Loucy (cell line): Measurements from ENCODE around the gene PRKCE.
A peak's percentile ranks its signal among the peaks of the same experiment; 100 is the strongest.

ENCODE experiments used
- H2AFZ ChIP-seq: fragments of 200-600 bp; sonication (generic); 2 replicates; pipeline ENCODE4 v1.6.0; 2016; ENCODE audit warnings: antibody characterized with exemption, mild to moderate bottlenecking, low read length, moderate library complexity
- H3F3A ChIP-seq: fragments of 200-600 bp; 2 replicates; pipeline ENCODE4 v1.6.0; 2016; ENCODE audit warnings: antibody characterized with exemption, low read depth, mild to moderate bottlenecking
- H3K27me3 ChIP-seq: fragments of 200-600 bp; sonication (generic); 2 replicates; pipeline ENCODE4 v1.6.1; 2014; ENCODE audit warnings: low read length, mild to moderate bottlenecking; ENCODE audit not compliant: insufficient read depth, poor library complexity, severe bottlenecking
- H3K36me3 ChIP-seq: fragments of 200-600 bp; sonication (generic); 2 replicates; pipeline ENCODE4 v1.6.1; 2016; ENCODE audit warnings: low read length; ENCODE audit not compliant: insufficient read depth
- H3K4me1 ChIP-seq: fragments of 200-600 bp; sonication (generic); 2 replicates; pipeline ENCODE4 v1.5.1; 2014; ENCODE audit warnings: low read length, mild to moderate bottlenecking; ENCODE audit not compliant: insufficient read depth, poor library complexity, severe bottlenecking
- H3K4me2 ChIP-seq: fragments of 200-600 bp; sonication (generic); 2 replicates; pipeline ENCODE4 v1.6.0; 2014; ENCODE audit warnings: antibody characterized with exemption, low read length, low read depth, mild to moderate bottlenecking; ENCODE audit not compliant: poor library complexity, severe bottlenecking
- H3K4me3 ChIP-seq: fragments of 200-600 bp; sonication (generic); 2 replicates; pipeline ENCODE4 v1.5.1; 2014; ENCODE audit warnings: low read length, mild to moderate bottlenecking, mixed read lengths; ENCODE audit not compliant: poor library complexity, severe bottlenecking
- H3K79me2 ChIP-seq: fragments of 200-600 bp; sonication (generic); 2 replicates; pipeline ENCODE4 v1.6.1; 2014; ENCODE audit warnings: low read length; ENCODE audit not compliant: insufficient read depth
- H3K9ac ChIP-seq: fragments of 200-600 bp; sonication (generic); 2 replicates; pipeline ENCODE4 v1.6.0; 2014; ENCODE audit warnings: mild to moderate bottlenecking, low read depth, low read length, moderate library complexity; ENCODE audit not compliant: poor library complexity, severe bottlenecking
- H3K9me2 ChIP-seq: fragments of 200-600 bp; sonication (generic); replicated peaks from 2 replicates; pipeline ENCODE4 v1.6.1; 2016; ENCODE audit warnings: low read depth, low read length, mixed read lengths
- H3K9me3 ChIP-seq: fragments of 200-600 bp; sonication (generic); 2 replicates; pipeline ENCODE4 v1.6.1; 2014; ENCODE audit warnings: mild to moderate bottlenecking, antibody characterized with exemption, low read length, low read depth; ENCODE audit not compliant: insufficient read depth
- H4K20me1 ChIP-seq: fragments of 200-600 bp; sonication (generic); 2 replicates; pipeline ENCODE4 v1.6.0; 2014; ENCODE audit warnings: antibody characterized with exemption, low read length, mild to moderate bottlenecking; ENCODE audit not compliant: insufficient read depth, poor library complexity, severe bottlenecking
- EZH2phosphoT487 ChIP-seq: fragments of 200-600 bp; IDR thresholded peaks from 2 replicates; pipeline ENCODE4 v1.6.1; 2018; ENCODE audit warnings: antibody characterized with exemption, mild to moderate bottlenecking, moderate library complexity, borderline replicate concordance
- TF ChIP-seq, protein P1 (sequence below): fragments of 200-600 bp; sonication (generic); conservative IDR thresholded peaks from 2 replicates; pipeline ENCODE4 v1.5.1; 2014; ENCODE audit warnings: mild to moderate bottlenecking, antibody characterized with exemption, low read length

Gene PRKCE

DNA sequence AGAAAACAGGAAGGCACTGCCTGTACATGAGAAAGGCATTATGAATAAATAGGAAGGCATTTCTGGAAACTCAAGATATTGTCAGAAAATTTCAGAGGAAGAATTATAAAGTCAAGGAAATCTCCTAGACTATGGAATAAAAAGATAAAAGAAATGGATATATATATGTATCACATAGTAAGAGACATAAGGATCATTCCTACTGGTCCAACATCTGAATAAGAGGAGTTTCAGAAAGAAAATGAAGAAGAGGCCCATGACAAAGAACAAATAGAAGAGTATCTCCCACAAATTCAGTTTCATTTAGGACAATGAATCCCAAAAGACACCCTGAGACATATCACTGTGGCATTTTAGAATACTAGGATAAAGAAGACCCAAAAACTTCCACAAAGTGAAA lies 178.8 kb downstream of the PRKCE start:
- Histone ChIP-seq H3K4me3 (no peak overlapping the region), H3K9me3 (peaks cover 12% of the 10 kb centered on the region; the same call in 1 of the 2 replicates), H3K36me3 (no peaks in the 10 kb centered on the region), H3K79me2 (peaks cover 37% of the 10 kb centered on the region; the same call in 1 of the 2 replicates), H3K27me3 (no peaks in the 10 kb centered on the region), H3K4me1 (peaks cover 46% of the 10 kb centered on the region), H3K4me2 (no peak overlapping the region), H4K20me1 (no peaks in the 10 kb centered on the region), H3F3A (no peaks in the 10 kb centered on the region), H2AFZ (no peak overlapping the region), H3K9ac (no peak overlapping the region), H3K9me2 (no peaks in the 10 kb centered on the region)
- TF ChIP-seq, protein P1, sequence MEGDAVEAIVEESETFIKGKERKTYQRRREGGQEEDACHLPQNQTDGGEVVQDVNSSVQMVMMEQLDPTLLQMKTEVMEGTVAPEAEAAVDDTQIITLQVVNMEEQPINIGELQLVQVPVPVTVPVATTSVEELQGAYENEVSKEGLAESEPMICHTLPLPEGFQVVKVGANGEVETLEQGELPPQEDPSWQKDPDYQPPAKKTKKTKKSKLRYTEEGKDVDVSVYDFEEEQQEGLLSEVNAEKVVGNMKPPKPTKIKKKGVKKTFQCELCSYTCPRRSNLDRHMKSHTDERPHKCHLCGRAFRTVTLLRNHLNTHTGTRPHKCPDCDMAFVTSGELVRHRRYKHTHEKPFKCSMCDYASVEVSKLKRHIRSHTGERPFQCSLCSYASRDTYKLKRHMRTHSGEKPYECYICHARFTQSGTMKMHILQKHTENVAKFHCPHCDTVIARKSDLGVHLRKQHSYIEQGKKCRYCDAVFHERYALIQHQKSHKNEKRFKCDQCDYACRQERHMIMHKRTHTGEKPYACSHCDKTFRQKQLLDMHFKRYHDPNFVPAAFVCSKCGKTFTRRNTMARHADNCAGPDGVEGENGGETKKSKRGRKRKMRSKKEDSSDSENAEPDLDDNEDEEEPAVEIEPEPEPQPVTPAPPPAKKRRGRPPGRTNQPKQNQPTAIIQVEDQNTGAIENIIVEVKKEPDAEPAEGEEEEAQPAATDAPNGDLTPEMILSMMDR = no peak
- no peak for TF ChIP-seq EZH2phosphoT487

- no peaks in the 10 kb centered on the region for H3K9me2 ChIP-seq
- H3K4me3 ChIP-seq = no peak overlapping the region
- H3K27me3 ChIP-seq = no peaks in the 10 kb centered on the region
- no peaks in the 10 kb centered on the region for H3F3A ChIP-seq
- peaks cover 36% of the 10 kb centered on the region for H3K4me1 ChIP-seq
- peak overlapping the region; percentile 41 for H2AFZ ChIP-seq
- no peak for TF ChIP-seq EZH2phosphoT487
- TF ChIP-seq, protein P1 = no peak
- peak overlapping the region; percentile 13 for H3K9ac ChIP-seq
- peaks cover 40% of the 10 kb centered on the region; the same call in 1 of the 2 replicates for H3K79me2 ChIP-seq
- no peaks in the 10 kb centered on the region for H4K20me1 ChIP-seq
- H3K4me2 ChIP-seq = peak overlapping the region; percentile 37
- peaks cover 12% of the 10 kb centered on the region; the same call in 1 of the 2 replicates for H3K9me3 ChIP-seq
- H3K36me3 ChIP-seq = no peaks in the 10 kb centered on the region
Measured at GRCh38 chr2:45833301-45833967, 182.0 kb downstream of the PRKCE start.

DNA sequence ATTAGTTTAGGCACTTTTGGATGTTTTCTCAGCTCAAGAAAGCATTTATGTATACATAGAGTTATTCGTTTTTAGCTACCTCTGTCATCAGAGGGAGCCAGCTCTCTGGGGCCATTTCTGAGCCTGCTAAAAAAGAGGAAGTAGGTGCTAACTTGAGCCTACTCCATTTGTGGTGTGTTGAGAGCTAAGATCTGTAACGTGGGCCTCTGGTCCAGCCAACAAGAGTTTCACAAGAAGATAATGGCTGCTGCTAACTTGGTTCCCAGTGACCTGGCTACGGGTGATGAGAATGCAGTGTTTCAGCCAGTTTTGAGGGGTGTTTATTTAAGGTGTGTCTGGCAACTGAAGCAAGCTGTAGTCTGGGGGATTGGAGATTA lies 182.5 kb downstream of the PRKCE start:
- TF ChIP-seq, protein P1 = no peak
- no peak for TF ChIP-seq EZH2phosphoT487
- Histone ChIP-seq H4K20me1 (no peaks in the 10 kb centered on the region), H3K27me3 (no peaks in the 10 kb centered on the region), H3K36me3 (no peaks in the 10 kb centered on the region), H3K79me2 (peaks cover 45% of the 10 kb centered on the region), H3K9me3 (peaks cover 12% of the 10 kb centered on the region; the same call in 1 of the 2 replicates), H2AFZ (peak overlapping the region; percentile 41), H3F3A (no peaks in the 10 kb centered on the region), H3K4me1 (peaks cover 36% of the 10 kb centered on the region), H3K9ac (peak overlapping the region; percentile 13), H3K4me2 (peak overlapping the region; percentile 37), H3K4me3 (no peak overlapping the region), H3K9me2 (no peaks in the 10 kb centered on the region)
